Effector memory CD8-positive, alpha-beta T cell (primary cell): ENCODE measurements around the gene TBC1D9.

Experiments
- ATAC-seq: fragments of 150-1000 bp; cut with Tn5 transposase; replicated peaks from 2 replicates; pipeline ENCODE4 v1.10.0; 2021; ENCODE audit warnings: mild to moderate bottlenecking, moderate library complexity
- DNase-seq, 3 experiments: peaks; one replicate each; pipeline ENCODE4 v3.0.0; 2021
- H3K27ac Mint-ChIP-seq, 2 donors: one replicate each; pipeline ENCODE4 v1.8.0; 2022; ENCODE audit warnings: mild to moderate bottlenecking in 2 of 2, mixed read lengths in 2 of 2, moderate library complexity in 2 of 2
- H3K27me3 Mint-ChIP-seq, 2 donors: one replicate each; pipeline ENCODE4 v1.8.0; 2022; ENCODE audit warnings: mixed read lengths in 2 of 2
- H3K36me3 Mint-ChIP-seq: one replicate; pipeline ENCODE4 v1.8.0; 2022; ENCODE audit warnings: mild to moderate bottlenecking, moderate library complexity, mixed read lengths; ENCODE audit not compliant: insufficient read depth
- H3K4me1 Mint-ChIP-seq, 2 donors: one replicate each; pipeline ENCODE4 v1.8.0; 2022; ENCODE audit warnings: low read depth in 2 of 2, mixed read lengths in 2 of 2
- H3K4me3 Mint-ChIP-seq, 2 donors: one replicate each; pipeline ENCODE4 v1.8.0; 2022; ENCODE audit warnings: mild to moderate bottlenecking in 2 of 2, mixed read lengths in 2 of 2, moderate library complexity in 2 of 2
- H3K9me3 Mint-ChIP-seq, 2 donors: one replicate each; pipeline ENCODE4 v1.8.0; 2022; ENCODE audit warnings: mixed read lengths in 2 of 2

The TBC1D9 gene

DNA sequence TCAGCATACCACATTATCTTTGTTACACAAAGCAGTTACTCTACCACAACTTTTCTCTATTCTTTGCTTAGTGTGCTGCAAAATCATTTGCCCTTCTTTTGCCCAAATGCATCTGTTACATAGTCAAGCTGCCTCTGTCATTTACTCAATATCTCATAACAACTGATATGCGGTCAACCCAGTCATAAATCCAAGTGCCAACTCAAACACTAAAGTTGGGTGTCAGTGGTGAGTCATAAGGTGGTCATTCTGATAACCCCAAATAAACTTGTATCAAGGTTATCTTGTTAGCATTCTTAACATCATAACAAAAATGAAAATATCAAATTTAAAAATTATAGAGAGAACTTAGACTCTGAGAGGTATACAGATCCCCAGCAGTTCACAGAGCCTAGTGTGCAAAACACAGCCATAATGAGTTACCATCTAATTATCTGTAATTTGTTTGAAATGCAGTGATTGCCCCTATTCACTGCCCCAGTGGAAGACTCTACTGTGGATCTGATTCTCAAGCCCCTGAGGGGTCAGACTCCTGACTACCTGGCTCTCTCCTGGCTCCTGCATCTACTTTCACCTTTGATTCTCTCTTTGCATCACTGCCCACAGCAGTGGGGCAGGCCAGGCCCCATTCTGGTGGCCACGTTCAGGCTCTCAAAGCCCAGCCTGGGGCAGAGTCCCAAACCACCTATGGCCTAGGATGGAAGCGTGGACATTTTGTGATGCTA lies 29.2 kb downstream of the TBC1D9 start:
- ATAC-seq: no peak
- Mint-ChIP-seq H3K27ac (no peak overlapping the region), H3K36me3 (no peaks in the 10 kb centered on the region), H3K4me1 (no peaks in the 10 kb centered on the region), H3K27me3 (peaks cover 3 to 5% of the 10 kb centered on the region in 2 donors), H3K9me3 (no peaks in the 10 kb centered on the region), H3K4me3 (no peak overlapping the region)
- no peak for DNase-seq

DNA sequence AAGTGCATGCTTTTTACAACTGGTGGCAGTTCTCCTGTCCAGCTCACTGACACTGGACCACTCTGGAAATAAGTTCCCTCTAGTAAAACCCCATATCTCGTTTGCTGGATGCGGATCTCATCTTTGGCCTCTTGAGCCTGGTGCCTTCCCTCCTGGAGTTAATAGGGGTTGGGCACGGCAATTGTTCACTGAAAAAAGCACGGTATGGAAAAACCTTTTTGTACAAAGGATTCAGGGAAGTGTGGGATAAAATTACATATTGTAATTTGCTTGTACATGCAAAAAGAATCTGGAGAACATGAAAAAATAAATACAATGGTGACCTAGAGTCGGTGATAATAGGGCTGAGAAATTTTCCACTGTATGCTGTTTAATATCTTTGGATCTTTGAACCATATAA lies 30.6 kb downstream of the TBC1D9 start:
- Mint-ChIP-seq H3K9me3 (no peaks in the 10 kb centered on the region), H3K27me3 (peaks cover 5 to 13% of the 10 kb centered on the region in 2 donors), H3K4me3 (no peak overlapping the region), H3K4me1 (peaks cover 0 to 10% of the 10 kb centered on the region in 2 donors), H3K27ac (no peak overlapping the region), H3K36me3 (no peaks in the 10 kb centered on the region)
- no peak for DNase-seq
- no peak for ATAC-seq

DNA sequence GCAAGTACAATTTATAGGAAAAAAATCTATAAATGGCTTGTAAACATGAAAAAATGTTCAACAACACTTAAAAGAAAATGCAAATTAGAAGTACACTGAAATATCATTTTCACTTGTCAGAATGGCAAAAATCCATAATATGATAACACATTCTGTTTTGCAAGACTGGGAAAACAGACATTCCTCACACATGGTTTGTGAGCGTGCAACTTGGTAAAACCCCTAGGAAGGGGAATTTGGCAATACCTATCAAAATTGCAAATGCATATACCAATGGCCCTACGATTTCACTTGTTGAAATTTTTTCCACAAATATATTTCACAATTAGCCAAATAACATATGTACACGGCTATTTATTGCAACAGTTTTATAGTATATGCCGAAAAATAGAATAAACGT lies 31.4 kb downstream of the TBC1D9 start:
- Mint-ChIP-seq H3K36me3 (no peaks in the 10 kb centered on the region), H3K9me3 (no peaks in the 10 kb centered on the region), H3K27ac (no peak overlapping the region), H3K4me1 (peaks cover 0 to 13% of the 10 kb centered on the region in 2 donors), H3K27me3 (peaks cover 5 to 18% of the 10 kb centered on the region in 2 donors), H3K4me3 (no peak overlapping the region)
- no peak for ATAC-seq
- DNase-seq: no peak

DNA sequence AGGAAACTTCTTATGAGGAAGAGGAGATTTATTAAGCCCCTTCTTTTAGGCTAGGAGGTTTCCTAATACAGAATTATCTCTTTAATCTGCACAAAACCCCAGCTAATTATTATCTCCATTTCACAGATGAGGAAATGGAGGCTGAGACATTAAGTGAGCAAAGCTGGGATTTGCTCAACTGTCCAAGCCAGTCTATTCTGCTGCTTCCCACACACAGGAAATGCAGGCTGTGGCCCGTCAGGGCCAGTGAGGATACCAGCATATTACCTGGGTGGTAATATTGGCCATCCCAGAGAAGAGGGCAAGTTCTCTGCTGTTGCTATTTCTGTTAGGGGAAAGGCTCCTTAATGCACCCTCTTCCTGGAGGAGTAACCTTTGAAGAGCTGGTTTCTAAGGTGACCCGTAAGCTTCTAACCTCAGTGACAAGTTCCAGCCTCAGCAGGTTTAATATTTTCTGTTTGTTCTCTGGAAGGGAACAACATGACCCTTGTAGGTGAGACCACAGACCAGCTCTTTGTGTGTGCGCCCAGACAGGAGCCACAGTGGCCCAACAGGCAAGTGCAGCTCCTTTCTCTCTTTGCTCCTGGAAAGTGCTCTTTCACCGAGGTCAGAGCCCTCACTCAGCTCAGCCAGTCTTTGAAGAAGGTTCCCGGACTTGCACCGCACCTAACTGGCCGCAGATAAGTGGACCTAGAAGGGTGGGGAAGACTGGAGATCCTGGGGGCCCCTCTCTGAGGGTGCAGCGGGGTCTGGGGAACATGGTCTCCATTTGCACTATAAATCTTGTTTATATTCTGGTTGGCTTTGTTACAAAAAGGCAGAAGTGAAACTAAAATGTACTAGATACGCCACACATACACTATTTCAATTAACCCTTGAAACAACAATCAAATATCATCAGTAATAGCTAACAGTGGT lies 35.5 kb downstream of the TBC1D9 start:
- peak overlapping the region in 1 of 2 donors; percentile 17 for H3K27ac Mint-ChIP-seq
- peaks cover 0 to 15% of the 10 kb centered on the region in 2 donors for H3K4me1 Mint-ChIP-seq
- ATAC-seq (no peak), DNase-seq (no peak)
- no peaks in the 10 kb centered on the region for H3K36me3 Mint-ChIP-seq
- no peaks in the 10 kb centered on the region for H3K9me3 Mint-ChIP-seq
- peaks cover 0 to 21% of the 10 kb centered on the region in 2 donors for H3K27me3 Mint-ChIP-seq
- peak overlapping the region; percentile 41 to 46 for H3K4me3 Mint-ChIP-seq

DNA sequence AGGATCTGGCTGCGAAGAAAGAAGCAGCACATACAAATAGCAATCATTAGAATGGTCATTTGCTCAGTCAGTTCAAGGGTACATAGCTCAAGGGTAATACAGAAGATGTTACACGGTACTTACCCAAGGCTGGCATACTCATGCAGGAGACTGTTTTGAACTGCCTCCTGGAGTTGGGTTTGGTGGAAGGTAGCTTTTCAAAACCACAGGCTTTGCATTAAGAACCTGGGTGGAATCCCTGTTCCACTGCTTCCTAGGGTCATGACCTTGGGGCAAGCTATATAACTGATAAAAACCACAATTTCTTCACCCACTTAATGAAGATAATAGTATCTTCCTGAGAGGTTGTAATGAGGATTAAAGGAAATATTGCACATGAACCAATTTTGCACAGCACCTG lies 36.5 kb downstream of the TBC1D9 start:
- H3K9me3 Mint-ChIP-seq: no peaks in the 10 kb centered on the region
- ATAC-seq (no peak), DNase-seq (no peak)
- no peak overlapping the region for H3K27ac Mint-ChIP-seq
- H3K36me3 Mint-ChIP-seq: no peaks in the 10 kb centered on the region
- peaks cover 0 to 21% of the 10 kb centered on the region in 2 donors for H3K27me3 Mint-ChIP-seq
- H3K4me1 Mint-ChIP-seq: peaks cover 0 to 15% of the 10 kb centered on the region in 2 donors
- H3K4me3 Mint-ChIP-seq: peak overlapping the region in 1 of 2 donors; percentile 7

DNA sequence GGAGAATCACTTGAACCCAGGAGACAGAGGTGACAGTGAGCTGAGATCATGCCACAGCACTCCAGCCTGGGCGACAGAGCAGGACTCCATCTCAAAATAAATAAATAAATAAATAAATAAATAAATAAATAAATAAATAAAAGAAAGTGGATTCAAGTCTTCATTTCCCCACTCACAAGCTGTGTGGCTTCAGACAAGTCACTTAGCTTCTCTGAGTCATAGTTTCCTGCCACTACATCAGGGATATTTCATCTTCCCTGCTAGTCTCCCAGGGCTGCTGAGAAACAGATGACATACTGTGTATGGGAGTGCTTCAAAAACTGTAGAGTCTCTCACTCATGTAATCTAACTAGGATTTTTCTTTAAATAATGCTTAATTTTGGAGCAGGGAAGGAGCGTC lies 37.2 kb downstream of the TBC1D9 start:
- H3K36me3 Mint-ChIP-seq: no peaks in the 10 kb centered on the region
- ATAC-seq (no peak), DNase-seq (no peak)
- H3K27ac Mint-ChIP-seq: no peak overlapping the region
- peaks cover 0 to 15% of the 10 kb centered on the region in 2 donors for H3K4me1 Mint-ChIP-seq
- H3K27me3 Mint-ChIP-seq: peaks cover 0 to 21% of the 10 kb centered on the region in 2 donors
- no peaks in the 10 kb centered on the region for H3K9me3 Mint-ChIP-seq
- H3K4me3 Mint-ChIP-seq: no peak overlapping the region

DNA sequence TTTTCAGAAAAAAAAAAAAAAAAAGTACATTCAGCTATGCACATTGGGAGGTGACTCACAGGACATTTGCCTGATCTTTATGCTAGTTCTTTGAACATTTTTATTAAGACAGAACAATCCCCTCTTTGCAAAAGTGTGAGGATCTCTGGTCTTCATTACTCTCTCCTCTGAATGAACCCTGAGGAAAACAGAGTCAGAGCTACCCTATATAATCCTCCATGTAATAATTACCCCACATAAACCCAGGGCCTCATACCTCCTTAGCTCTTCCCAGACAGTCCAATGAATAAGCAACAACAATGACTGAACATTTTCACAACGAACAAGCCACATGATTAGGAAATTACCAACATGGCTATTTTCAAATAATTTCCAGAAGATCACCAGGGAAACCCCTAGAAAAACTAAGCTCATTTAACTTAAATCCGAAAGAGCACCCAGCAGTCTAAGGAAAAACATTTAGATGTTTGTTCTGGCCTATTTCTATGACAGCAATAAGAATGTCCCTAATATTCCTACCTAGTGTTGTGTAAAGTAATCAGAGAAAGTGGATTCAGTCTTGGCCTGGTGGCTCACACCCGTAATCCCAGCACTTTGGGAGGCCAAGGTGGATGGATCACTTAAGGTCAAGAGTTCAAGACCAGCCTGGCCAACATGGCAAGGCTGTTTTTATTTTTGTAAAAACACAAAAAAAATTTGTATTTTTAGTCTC lies 37.8 kb downstream of the TBC1D9 start:
- no peaks in the 10 kb centered on the region for H3K36me3 Mint-ChIP-seq
- ATAC-seq (no peak), DNase-seq (no peak)
- peaks cover 0 to 15% of the 10 kb centered on the region in 2 donors for H3K4me1 Mint-ChIP-seq
- no peak overlapping the region for H3K27ac Mint-ChIP-seq
- peaks cover 0 to 21% of the 10 kb centered on the region in 2 donors for H3K27me3 Mint-ChIP-seq
- H3K9me3 Mint-ChIP-seq: no peaks in the 10 kb centered on the region
- no peak overlapping the region for H3K4me3 Mint-ChIP-seq

DNA sequence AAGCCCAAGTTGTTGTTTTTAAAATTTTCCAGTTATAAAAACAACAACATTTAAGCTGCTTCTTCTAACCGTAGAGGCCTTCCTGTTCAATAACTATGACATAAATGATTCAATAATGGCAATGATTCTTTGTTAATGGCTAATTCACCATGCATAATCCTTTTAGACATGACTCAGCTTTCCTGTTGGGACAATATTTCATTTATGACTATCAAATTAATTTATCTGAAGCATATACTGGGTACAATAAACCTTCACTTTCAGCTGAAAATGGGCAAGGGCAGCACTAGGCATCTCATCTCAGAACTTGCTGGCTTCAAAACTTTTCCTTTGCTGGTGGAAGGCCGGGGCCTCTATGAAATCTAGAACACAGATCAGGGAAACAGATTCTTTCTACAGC lies 38.9 kb downstream of the TBC1D9 start:
- H3K9me3 Mint-ChIP-seq: no peaks in the 10 kb centered on the region
- H3K27ac Mint-ChIP-seq: no peak overlapping the region
- peaks cover 0 to 15% of the 10 kb centered on the region in 2 donors for H3K4me1 Mint-ChIP-seq

DNA sequence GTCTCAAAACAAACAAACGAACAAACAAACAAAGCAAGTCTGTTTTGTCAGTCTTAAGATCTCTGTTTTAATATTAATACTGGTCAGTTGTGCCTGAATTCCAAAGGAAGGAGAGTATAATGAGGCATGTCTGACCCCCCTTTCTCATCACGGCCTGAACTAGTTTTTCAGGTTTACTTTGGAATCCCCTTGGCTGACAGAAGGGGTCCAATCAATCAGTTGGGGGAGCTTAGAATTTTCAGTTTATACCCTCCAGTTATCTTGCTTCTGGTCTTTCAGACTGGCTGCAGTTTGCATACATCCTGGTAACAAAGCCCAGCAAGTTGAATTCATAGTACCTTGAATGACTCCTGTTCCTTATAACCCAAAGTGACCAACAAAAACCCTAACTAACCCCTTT lies 41.1 kb downstream of the TBC1D9 start:
- H3K4me1 Mint-ChIP-seq: peaks cover 0 to 5% of the 10 kb centered on the region in 2 donors
- no peaks in the 10 kb centered on the region for H3K9me3 Mint-ChIP-seq
- H3K27ac Mint-ChIP-seq: no peak overlapping the region
- peaks cover 0 to 6% of the 10 kb centered on the region in 2 donors for H3K27me3 Mint-ChIP-seq
- no peak overlapping the region for H3K4me3 Mint-ChIP-seq
- no peaks in the 10 kb centered on the region for H3K36me3 Mint-ChIP-seq
- no peak for ATAC-seq
- DNase-seq: no peak

More for the DNA sequence above, 38.9 kb downstream of the TBC1D9 start:
- Mint-ChIP-seq H3K27me3 (peaks cover 0 to 21% of the 10 kb centered on the region in 2 donors), H3K36me3 (no peaks in the 10 kb centered on the region), H3K4me3 (no peak overlapping the region)
- ATAC-seq (no peak), DNase-seq (no peak)

DNA sequence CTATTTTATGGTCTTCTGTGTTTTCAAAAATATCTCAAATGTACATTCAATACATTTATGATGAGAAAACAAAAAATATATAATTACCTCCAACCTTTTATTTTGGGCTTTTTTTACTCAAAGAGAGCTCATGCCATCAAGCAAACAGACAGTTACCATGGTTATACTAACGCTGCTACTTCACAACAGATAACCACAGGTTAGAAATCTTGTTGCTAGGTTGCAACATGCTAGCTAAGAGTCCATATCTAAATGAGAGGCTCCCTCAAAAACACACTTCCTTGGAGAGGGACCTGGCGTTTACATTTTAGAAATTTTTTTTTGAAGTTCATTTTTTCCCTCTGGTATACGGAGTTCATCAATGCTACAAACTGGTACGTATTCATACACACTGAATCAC lies 44.3 kb downstream of the TBC1D9 start:
- no peaks in the 10 kb centered on the region for H3K27me3 Mint-ChIP-seq
- no peaks in the 10 kb centered on the region for H3K9me3 Mint-ChIP-seq
- ATAC-seq: no peak
- no peak for DNase-seq
- no peak overlapping the region for H3K4me3 Mint-ChIP-seq
- no peaks in the 10 kb centered on the region for H3K4me1 Mint-ChIP-seq
- no peaks in the 10 kb centered on the region for H3K36me3 Mint-ChIP-seq
- no peak overlapping the region for H3K27ac Mint-ChIP-seq

DNA sequence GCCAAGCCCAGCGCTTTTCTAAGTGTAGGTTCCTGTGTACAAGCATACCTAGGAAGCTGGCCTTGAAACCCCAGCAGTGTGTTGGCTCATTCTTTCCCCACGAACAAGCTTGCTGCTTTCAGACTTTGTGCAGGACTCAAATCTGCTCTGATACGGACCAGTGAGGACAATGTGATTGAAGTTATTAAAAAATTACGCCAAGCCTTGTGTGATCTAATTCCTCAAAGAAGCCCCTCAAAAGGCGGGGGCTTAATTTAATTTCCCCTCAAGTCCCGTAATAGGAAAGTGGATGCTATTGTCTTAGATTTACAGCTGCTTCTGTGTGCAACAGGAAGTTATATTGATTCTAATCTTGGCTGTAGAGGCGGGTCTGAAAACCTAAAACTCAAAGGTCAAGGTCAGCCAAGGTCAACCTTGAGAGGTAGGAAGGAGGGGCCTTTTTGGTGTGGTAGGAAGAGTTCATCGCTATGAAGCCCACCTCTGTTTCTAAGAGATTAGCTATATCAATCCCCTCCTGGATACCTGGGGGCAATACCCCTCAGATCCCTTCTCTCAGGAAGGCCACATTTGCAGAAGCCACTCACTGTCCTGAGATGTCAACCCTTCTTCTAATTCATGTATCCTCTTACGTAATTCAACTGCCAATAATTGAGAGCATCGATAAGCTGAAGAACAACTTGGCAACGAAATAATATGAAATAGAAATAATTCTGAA lies 45.1 kb downstream of the TBC1D9 start:
- no peak overlapping the region for H3K27ac Mint-ChIP-seq

DNA sequence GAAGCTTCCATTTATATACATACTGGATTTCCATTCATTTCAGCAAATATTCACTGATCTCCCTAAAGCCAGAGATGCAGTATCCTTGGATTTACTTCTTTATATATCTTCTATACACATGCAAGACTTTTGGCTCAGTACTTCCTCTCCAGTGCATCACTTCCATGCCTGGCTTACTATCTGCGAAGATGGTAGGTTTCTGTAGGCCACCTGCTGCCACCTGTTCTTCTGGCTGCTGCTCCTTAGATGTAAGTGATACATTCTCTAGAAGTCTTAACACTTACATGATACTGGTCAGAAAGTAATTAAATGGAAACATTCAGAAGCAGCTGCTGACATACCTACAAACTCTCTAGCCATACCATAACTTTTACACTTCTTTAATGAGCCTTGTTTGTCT lies 48.9 kb downstream of the TBC1D9 start:
- H3K27me3 Mint-ChIP-seq: peaks cover 0 to 8% of the 10 kb centered on the region in 2 donors
- H3K9me3 Mint-ChIP-seq: no peaks in the 10 kb centered on the region
- H3K36me3 Mint-ChIP-seq: no peaks in the 10 kb centered on the region
- H3K27ac Mint-ChIP-seq: no peak overlapping the region
- H3K4me1 Mint-ChIP-seq: no peaks in the 10 kb centered on the region
- DNase-seq (no peak), ATAC-seq (no peak)
- no peak overlapping the region for H3K4me3 Mint-ChIP-seq

More for the DNA sequence above, 45.1 kb downstream of the TBC1D9 start:
- H3K36me3 Mint-ChIP-seq: no peaks in the 10 kb centered on the region
- no peak overlapping the region for H3K4me3 Mint-ChIP-seq
- ATAC-seq: no peak
- DNase-seq: no peak
- H3K9me3 Mint-ChIP-seq: no peaks in the 10 kb centered on the region
- H3K4me1 Mint-ChIP-seq: no peaks in the 10 kb centered on the region
- H3K27me3 Mint-ChIP-seq: no peaks in the 10 kb centered on the region

DNA sequence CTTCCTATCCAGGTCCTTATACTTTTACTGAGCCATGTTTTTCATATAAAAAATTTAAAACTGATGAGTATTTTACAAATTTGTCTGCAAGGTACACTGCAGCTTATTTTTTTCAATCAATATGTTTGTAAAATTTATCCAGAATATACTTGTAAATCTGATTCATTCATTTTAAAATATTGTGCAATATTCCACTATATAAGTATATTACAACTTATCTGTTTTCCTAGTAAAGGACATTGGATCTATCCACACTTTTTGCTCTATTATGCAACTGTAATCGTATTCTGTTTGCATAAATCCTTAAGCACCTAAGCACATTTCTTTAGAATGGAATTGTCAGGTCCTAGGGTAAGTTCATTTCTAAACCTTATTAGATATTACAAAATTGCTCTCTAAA lies 49.5 kb downstream of the TBC1D9 start:
- Mint-ChIP-seq H3K36me3 (no peaks in the 10 kb centered on the region), H3K9me3 (no peaks in the 10 kb centered on the region), H3K27me3 (peaks cover 0 to 8% of the 10 kb centered on the region in 2 donors), H3K4me1 (no peaks in the 10 kb centered on the region), H3K4me3 (no peak overlapping the region), H3K27ac (no peak overlapping the region)
- DNase-seq: no peak
- no peak for ATAC-seq
